ENCODE data around the gene TMEM163. TPM values are rescaled to one million over a fixed set of nuclear protein-coding genes. Genes with fewer than 3 reads are reported as not detected.

TMEM163 gene
- total RNA-seq, 1 donor from 2014 or later = 0.21 TPM

DNA sequence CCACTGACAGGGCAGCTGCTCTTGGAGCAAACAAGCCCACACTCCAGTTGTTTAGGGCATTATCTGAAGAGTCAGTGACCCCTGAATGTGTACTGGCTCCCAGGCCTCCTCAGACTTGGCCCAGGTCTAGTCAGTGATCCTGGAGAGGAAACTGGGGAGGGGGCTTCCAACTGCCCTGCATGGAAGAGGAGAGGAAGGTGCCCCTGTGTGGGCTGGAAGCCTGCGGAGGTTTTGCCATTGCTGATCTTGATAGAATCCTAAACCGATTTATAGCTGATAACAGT is 267.5 kb downstream of the TMEM163 start:
- H3K4me3 Mint-ChIP-seq = no peak overlapping the region
- no peaks in the 10 kb centered on the region for H3K9me3 Mint-ChIP-seq
- H3K27ac Mint-ChIP-seq = no peak overlapping the region
- H3K27me3 Mint-ChIP-seq (ENCODE audit: insufficient read depth) = no peaks in the 10 kb centered on the region
- H3K4me1 Mint-ChIP-seq (ENCODE audit: low read depth) = no peaks in the 10 kb centered on the region
- H3K36me3 Mint-ChIP-seq (ENCODE audit: low read depth) = no peaks in the 10 kb centered on the region
- no peak for DNase-seq (ENCODE audit: low spot score)
- intact Hi-C loops (cut with micrococcal nuclease) = loop anchor here (1.0 to 10.0 kb wide), 4 partner anchors 264 to 564 kb away; partner anchors contain the start of gene TMEM163

DNA sequence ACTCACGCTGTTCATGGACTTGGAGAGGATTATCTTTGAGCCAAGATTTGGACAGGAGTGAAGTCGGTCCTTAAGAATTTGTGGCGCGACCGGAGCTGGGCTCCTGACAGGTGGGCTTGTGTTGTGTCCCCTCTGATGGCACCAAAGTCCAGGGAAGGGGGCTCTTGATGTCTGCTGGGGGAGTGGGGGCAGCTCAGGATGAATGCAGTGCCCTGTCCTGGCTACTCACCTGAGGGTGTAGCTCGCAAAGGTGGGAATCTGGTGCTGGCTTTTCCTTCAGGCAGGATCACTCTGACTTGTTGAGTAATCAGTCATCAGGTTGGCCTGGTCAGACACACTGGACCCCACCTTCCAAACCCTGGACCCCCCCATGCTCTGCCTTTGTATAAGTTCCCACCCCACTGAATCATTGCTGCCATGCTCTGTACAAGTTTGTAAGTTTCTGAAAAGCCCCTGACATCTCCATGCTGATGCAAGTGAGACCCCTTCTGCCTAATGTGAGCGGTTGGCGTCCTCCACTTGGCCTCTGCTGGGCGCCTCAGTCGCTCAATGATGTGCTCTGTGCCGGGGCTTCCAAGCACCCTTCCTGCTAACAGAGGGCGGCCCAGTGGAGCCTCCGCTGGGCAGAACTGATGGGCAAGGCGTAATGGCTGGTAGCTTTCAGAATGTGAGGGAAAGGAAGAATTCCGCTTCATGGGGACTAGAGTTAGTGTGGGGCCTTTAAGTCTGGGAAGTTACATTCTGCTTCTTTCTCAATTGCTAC is 268.9 kb downstream of the TMEM163 start:
- Mint-ChIP-seq H3K36me3 (ENCODE audit: low read depth) (no peaks in the 10 kb centered on the region), H3K4me3 (no peak overlapping the region), H3K9me3 (no peaks in the 10 kb centered on the region), H3K27me3 (ENCODE audit: insufficient read depth) (no peaks in the 10 kb centered on the region), H3K4me1 (ENCODE audit: low read depth) (no peaks in the 10 kb centered on the region), H3K27ac (no peak overlapping the region)
- no peak for DNase-seq (ENCODE audit: low spot score)
- intact Hi-C loops (cut with micrococcal nuclease) = loop anchor here (2.0 to 10.0 kb wide), 3 partner anchors 265 to 563 kb away; partner anchors contain the start of gene TMEM163

DNA sequence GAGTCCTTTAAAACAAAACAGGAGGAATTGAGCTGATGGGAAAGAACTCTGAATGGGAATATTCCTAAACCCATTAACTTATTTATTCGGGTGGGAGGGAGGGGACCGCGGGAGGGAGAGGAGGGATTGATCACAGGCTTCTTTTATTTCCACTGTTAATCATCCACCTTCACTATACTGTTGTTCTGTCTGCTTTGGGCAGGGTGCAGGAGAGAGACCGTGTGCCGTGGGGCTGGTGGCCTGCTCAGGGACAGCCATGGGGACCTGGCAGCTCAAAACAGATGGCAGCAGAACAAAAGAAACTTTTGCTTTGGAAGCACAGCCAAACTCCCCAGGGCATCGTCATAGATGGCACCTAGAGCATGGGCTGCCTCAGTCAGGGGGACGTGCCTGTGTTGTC is 269.6 kb downstream of the TMEM163 start:
- Mint-ChIP-seq H3K27ac (no peak overlapping the region), H3K4me1 (ENCODE audit: low read depth) (no peaks in the 10 kb centered on the region), H3K9me3 (no peaks in the 10 kb centered on the region), H3K4me3 (no peak overlapping the region), H3K27me3 (ENCODE audit: insufficient read depth) (no peaks in the 10 kb centered on the region), H3K36me3 (ENCODE audit: low read depth) (no peaks in the 10 kb centered on the region)
- DNase-seq (ENCODE audit: low spot score) = no peak
- intact Hi-C loops (cut with micrococcal nuclease) = no loop called here

DNA sequence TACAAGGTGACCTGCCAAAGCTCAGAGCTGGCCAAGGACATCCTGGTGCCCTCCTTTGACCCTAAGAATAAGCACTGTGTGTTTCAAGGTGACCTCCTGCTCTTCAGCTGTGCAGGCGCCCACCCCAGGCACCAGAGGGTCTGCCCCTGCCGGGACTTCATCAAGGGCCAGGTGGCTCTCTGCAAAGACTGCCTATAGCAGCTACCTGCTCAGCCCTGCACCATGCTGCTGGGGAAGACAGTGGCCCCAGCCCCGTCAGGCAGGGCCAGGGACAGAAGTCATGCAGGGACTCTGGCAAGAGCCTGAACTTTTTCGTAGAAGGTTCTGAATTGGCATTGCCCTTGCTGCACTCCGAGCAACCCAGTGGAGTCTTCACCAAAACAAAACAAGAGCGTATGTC is 270.1 kb downstream of the TMEM163 start:
- no peaks in the 10 kb centered on the region for H3K9me3 Mint-ChIP-seq
- H3K4me1 Mint-ChIP-seq (ENCODE audit: low read depth) = no peaks in the 10 kb centered on the region
- no peaks in the 10 kb centered on the region for H3K36me3 Mint-ChIP-seq (ENCODE audit: low read depth)
- H3K4me3 Mint-ChIP-seq = no peak overlapping the region
- H3K27ac Mint-ChIP-seq = no peak overlapping the region
- DNase-seq (ENCODE audit: low spot score) = no peak
- intact Hi-C loops (cut with micrococcal nuclease) = no loop called here
- H3K27me3 Mint-ChIP-seq (ENCODE audit: insufficient read depth) = no peaks in the 10 kb centered on the region

DNA sequence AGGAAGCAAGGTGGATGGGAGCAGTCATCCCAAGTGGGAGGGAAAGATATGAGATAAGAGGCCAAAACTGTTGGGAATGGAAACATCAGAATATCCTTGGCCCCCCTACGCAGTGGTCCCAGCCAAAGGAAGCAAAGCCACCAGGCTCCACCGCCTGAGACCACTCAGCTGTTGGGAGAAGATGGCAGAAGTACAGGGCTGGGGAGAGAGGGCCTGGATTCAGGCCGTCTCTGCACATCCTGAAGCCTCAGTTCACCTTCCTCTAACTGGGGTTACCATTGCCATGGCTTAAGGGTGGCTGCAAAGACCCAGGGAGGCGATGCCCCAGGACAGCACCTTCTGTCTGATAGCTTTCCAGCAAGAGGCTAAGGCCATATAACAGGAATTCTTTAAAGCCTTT is 271.1 kb downstream of the TMEM163 start:
- Mint-ChIP-seq H3K4me1 (ENCODE audit: low read depth) (no peaks in the 10 kb centered on the region), H3K4me3 (no peak overlapping the region), H3K9me3 (no peaks in the 10 kb centered on the region), H3K27ac (no peak overlapping the region), H3K36me3 (ENCODE audit: low read depth) (no peaks in the 10 kb centered on the region), H3K27me3 (ENCODE audit: insufficient read depth) (no peaks in the 10 kb centered on the region)
- intact Hi-C loops (cut with micrococcal nuclease) = no loop called here
- DNase-seq (ENCODE audit: low spot score) = no peak

DNA sequence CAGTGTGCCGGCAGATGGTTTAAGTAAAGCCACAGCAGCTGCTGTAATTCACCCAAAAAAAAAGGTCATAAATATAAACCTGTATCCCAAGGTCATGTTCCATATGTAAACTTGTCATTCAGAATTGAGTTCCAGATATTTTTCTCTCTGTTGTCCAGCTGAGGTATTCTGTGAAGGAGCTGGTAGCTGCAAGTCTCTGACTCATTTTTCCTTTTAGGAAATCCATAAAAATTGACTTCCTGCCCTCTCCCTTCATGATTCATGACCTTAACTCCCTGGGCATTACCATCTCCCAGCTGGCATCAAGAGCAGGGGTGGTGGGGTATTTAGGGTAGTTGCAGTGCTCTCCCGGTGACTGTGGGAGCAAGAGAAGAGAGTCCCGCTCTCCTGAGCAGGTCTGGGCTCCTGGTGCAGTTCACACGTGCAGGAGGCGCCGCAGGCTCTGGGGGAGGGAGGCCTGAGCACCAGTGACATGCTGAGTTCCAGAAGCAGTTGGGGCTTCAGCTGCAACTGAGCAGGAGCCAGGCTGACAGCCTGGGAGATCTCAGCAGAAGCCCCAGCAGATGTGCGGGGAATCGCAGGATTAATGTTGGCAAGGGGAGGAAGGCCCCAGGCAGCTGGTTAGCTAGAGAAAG is 272.3 kb downstream of the TMEM163 start:
- DNase-seq (ENCODE audit: low spot score) = no peak
- H3K27me3 Mint-ChIP-seq (ENCODE audit: insufficient read depth) = no peaks in the 10 kb centered on the region
- no peak overlapping the region for H3K4me3 Mint-ChIP-seq
- intact Hi-C loops (cut with micrococcal nuclease) = no loop called here
- H3K36me3 Mint-ChIP-seq (ENCODE audit: low read depth) = no peaks in the 10 kb centered on the region
- H3K9me3 Mint-ChIP-seq = no peaks in the 10 kb centered on the region
- H3K4me1 Mint-ChIP-seq (ENCODE audit: low read depth) = no peaks in the 10 kb centered on the region
- no peak overlapping the region for H3K27ac Mint-ChIP-seq

DNA sequence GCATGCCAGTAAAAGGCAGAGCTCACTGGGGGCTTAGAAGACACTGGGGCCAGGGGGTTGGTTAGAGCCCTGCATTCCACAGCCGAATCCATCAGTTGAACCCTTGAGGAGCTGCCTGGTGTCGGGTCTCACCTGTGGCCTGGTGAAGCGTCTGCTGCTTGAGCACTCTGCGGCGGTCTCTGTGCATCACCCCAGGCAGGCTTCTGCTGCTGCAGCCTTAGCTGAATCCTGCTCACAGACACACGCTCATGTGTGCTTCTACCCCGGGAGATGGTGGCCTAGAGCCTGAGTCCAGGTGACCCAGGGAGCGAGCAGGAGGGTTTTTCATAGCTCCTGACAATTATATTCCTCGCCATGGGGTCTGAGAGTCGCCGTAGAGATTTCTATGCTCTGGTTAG is 272.8 kb downstream of the TMEM163 start:
- Mint-ChIP-seq H3K36me3 (ENCODE audit: low read depth) (no peaks in the 10 kb centered on the region), H3K4me1 (ENCODE audit: low read depth) (no peaks in the 10 kb centered on the region), H3K27ac (no peak overlapping the region), H3K4me3 (no peak overlapping the region), H3K9me3 (no peaks in the 10 kb centered on the region), H3K27me3 (ENCODE audit: insufficient read depth) (no peaks in the 10 kb centered on the region)
- intact Hi-C loops (cut with micrococcal nuclease) = no loop called here
- no peak for DNase-seq (ENCODE audit: low spot score)

DNA sequence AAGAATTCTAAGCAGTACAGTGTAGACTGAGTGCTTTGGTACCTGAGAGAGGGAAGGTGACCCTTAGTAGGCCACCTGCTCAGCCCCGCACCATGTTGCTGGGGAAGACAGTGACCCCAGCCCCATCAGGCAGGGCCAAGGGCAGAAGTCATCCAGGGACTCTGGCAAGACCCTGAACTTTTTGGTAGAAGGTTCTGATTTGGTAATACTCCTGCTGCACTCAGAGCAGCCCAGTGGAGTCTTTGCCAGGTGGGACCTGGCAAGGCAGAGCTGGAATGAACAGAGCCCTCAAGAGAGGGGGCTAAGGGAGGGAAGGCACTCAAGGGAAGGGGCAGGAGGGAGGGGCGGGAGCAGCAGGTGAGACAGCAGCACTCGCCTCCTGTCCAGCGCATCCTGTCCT is 273.7 kb downstream of the TMEM163 start:
- Mint-ChIP-seq H3K4me3 (no peak overlapping the region), H3K9me3 (no peaks in the 10 kb centered on the region), H3K27ac (no peak overlapping the region), H3K4me1 (ENCODE audit: low read depth) (no peaks in the 10 kb centered on the region), H3K27me3 (ENCODE audit: insufficient read depth) (no peaks in the 10 kb centered on the region), H3K36me3 (ENCODE audit: low read depth) (no peaks in the 10 kb centered on the region)
- DNase-seq (ENCODE audit: low spot score) = no peak
- intact Hi-C loops (cut with micrococcal nuclease) = no loop called here

DNA sequence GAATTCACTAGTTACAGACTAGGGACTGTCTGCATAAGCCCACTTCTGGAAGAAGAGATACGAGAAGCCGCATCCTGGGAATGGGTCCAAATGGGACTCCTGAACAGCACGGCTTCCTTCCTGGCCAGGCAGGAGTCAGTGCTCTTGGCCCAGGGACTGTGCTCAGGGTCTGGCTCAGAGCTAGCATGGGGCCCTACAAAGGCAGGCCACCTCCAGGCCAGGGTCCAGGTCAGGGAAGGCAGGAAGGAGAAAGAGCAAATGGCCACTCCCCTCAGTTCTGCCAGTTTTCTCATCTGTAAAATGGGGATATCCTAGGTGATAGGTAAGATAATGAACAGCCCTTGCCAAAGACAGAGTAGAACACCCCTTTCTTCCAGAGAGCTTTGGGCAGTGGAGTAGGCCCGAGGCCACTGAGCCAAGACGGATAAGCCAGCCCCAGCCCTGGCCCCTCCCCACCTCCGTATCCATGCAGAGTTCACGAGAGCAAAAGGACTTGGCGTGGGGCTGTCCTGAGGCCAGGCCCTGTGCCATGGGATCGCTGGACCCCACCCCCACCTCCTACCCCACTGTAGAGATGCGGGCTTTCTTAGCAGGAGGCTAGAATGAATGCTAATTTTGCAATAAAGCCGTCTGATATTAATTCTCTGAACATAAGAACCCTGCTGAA is 274.9 kb downstream of the TMEM163 start:
- Mint-ChIP-seq H3K4me3 (no peak overlapping the region), H3K27ac (no peak overlapping the region), H3K9me3 (no peaks in the 10 kb centered on the region), H3K4me1 (ENCODE audit: low read depth) (no peaks in the 10 kb centered on the region), H3K27me3 (ENCODE audit: insufficient read depth) (no peaks in the 10 kb centered on the region), H3K36me3 (ENCODE audit: low read depth) (no peaks in the 10 kb centered on the region)
- DNase-seq (ENCODE audit: low spot score) = no peak
- intact Hi-C loops (cut with micrococcal nuclease) = no loop called here

DNA sequence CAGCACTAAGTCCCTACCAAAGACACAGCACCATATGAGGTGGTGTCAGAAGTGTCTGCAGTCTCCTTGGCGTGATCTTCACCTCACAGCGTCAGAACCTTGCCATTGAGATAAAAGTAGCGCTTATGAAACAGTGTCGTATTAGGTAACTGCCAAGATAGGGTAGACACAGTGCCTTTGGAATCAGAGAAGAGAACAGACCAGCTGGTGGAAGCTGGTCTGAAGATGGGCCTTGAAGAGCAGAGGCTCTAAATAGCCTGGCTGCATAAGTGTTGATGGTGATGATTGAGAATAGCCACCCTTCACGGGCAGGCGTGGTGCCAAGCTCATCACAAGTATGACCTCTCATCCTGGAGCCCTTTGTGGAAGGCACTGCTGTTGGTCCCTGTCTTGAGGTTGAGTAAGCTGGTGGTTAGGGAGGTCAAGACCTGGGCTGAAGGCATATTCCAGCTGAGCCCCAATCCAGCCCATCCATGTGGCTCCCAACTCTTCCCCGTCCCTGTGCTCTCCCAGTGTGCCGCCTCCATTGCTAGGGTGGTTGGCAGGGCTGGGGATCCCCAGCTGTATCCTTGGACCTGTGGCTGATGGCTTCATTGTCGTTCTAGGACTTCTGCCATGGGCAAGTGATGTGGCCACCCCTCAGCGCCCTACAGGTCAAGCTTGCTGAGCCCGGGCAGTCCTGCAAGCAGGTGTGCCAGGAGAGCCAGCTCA is 277.5 kb downstream of the TMEM163 start:
- Mint-ChIP-seq H3K36me3 (ENCODE audit: low read depth) (no peaks in the 10 kb centered on the region), H3K4me3 (no peak overlapping the region), H3K4me1 (ENCODE audit: low read depth) (no peaks in the 10 kb centered on the region), H3K27me3 (ENCODE audit: insufficient read depth) (no peaks in the 10 kb centered on the region), H3K9me3 (no peaks in the 10 kb centered on the region), H3K27ac (no peak overlapping the region)
- DNase-seq (ENCODE audit: low spot score) = no peak
- intact Hi-C loops (cut with micrococcal nuclease) = no loop called here

DNA sequence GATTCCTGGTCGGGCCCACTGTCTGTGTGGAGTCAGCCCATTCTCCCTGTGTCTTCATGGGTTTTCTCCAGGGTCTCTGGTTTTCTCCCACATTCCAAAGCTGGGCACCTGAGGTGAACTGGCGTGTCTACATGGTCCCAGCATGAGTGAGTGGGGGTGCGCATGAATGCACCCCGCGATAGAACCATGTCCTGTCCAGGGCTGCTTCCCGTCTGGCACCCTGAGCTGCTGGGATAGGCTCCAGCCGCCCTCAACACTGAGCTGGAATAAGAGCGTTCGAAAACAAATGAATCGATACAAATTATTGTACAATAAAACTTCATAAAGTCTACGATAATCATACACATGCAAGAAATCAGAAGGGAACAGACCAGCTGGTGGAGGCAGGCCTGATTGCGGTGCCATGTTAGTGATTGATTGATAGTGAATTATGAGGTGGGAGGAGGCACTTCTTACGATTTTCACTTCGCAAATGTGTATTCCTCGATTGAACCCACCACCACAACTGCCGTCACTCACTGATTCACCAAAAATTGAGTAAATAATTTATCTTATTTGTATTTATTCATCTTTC is 278.4 kb downstream of the TMEM163 start:
- no peaks in the 10 kb centered on the region for H3K36me3 Mint-ChIP-seq (ENCODE audit: low read depth)

DNA sequence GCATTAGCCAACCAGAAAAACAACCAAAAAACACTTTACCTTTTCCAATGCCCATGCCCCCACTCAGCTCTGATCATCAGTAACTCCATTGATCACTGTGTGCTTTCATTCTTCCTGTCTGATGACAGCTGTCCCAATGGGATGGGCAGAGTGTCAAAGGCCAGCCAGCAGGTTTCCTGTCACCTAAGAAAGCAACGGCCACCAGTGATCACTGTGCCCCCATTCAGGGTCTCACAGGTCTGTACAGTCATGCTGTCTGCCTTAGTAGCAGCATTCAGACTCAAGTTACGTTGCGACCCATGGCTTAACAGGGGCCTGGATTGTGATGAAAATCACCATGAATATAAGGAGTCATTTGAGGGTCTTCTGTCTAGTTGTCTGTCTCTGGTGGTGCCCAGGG is 280.4 kb downstream of the TMEM163 start:
- no peak for DNase-seq (ENCODE audit: low spot score)
- H3K27me3 Mint-ChIP-seq (ENCODE audit: insufficient read depth) = no peaks in the 10 kb centered on the region
- intact Hi-C loops (cut with micrococcal nuclease) = no loop called here
- H3K4me1 Mint-ChIP-seq (ENCODE audit: low read depth) = no peaks in the 10 kb centered on the region
- H3K4me3 Mint-ChIP-seq = no peak overlapping the region
- H3K36me3 Mint-ChIP-seq (ENCODE audit: low read depth) = peaks cover 3% of the 10 kb centered on the region
- H3K9me3 Mint-ChIP-seq = no peaks in the 10 kb centered on the region
- H3K27ac Mint-ChIP-seq = no peak overlapping the region

More for the DNA sequence above, 278.4 kb downstream of the TMEM163 start:
- DNase-seq (ENCODE audit: low spot score) = no peak
- no peaks in the 10 kb centered on the region for H3K27me3 Mint-ChIP-seq (ENCODE audit: insufficient read depth)
- no peak overlapping the region for H3K4me3 Mint-ChIP-seq
- no peaks in the 10 kb centered on the region for H3K4me1 Mint-ChIP-seq (ENCODE audit: low read depth)
- H3K27ac Mint-ChIP-seq = no peak overlapping the region
- H3K9me3 Mint-ChIP-seq = no peaks in the 10 kb centered on the region
- intact Hi-C loops (cut with micrococcal nuclease) = no loop called here

DNA sequence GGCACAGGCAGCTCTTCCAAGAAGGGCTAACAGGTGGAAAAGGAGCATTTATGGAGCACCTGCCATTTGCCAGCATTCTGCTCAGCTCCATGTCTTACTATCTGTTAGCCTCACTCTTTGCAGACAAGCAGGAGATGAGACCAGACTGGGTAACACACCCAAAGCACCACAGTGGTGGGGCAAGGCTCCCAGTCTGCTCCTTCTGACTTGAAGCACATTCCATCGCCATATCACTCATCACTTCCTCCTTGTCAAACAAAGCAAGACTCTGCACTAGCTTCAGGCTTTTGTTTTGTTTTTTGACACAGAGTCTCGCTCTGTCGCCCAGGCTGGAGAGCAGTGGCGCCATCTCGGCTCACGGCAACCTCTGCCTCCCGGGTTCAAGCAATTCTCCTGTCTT is 282.1 kb downstream of the TMEM163 start:
- Mint-ChIP-seq H3K27me3 (ENCODE audit: insufficient read depth) (no peaks in the 10 kb centered on the region), H3K9me3 (no peaks in the 10 kb centered on the region), H3K27ac (no peak overlapping the region), H3K4me3 (no peak overlapping the region), H3K36me3 (ENCODE audit: low read depth) (peaks cover 5% of the 10 kb centered on the region), H3K4me1 (ENCODE audit: low read depth) (no peaks in the 10 kb centered on the region)
- intact Hi-C loops (cut with micrococcal nuclease) = no loop called here
- DNase-seq (ENCODE audit: low spot score) = no peak
